ENCODE results near the gene IGLL1.
"Not testable (repeated sequence)": the region's sequence is repeated elsewhere in the genome, so short reads cannot be mapped to it uniquely, and the experiment has no call there.

The IGLL1 gene

DNA sequence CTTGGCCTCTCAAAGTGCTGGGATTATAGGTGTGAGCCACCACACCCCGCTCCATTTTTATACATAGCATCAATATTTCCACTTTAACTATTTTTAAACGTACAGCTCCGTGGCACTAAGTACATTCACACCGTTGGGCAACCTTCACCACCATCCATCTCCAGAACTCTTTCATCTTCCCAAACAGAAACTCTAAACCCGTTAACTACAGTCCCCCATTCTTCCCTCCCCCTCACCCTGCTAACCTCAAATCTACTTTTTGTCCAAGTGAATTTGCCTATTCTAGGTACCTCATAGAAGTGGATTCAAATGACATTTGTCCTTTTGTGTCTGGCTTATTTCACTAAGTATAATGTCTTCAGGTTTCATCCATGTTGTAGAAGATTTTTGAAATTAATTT, 3.4 kb downstream of the IGLL1 start:
- H3K4me1 Mint-ChIP-seq = no peaks in the 10 kb centered on the region
- no peak overlapping the region for H3K27ac Mint-ChIP-seq
- peaks cover 10% of the 10 kb centered on the region for H3K27me3 Mint-ChIP-seq (ENCODE audit: low read depth)
- no peaks in the 10 kb centered on the region for H3K36me3 Mint-ChIP-seq (ENCODE audit: low read depth)
- peaks cover 4% of the 10 kb centered on the region for H3K9me3 Mint-ChIP-seq
- TF ChIP-seq, protein P1, sequence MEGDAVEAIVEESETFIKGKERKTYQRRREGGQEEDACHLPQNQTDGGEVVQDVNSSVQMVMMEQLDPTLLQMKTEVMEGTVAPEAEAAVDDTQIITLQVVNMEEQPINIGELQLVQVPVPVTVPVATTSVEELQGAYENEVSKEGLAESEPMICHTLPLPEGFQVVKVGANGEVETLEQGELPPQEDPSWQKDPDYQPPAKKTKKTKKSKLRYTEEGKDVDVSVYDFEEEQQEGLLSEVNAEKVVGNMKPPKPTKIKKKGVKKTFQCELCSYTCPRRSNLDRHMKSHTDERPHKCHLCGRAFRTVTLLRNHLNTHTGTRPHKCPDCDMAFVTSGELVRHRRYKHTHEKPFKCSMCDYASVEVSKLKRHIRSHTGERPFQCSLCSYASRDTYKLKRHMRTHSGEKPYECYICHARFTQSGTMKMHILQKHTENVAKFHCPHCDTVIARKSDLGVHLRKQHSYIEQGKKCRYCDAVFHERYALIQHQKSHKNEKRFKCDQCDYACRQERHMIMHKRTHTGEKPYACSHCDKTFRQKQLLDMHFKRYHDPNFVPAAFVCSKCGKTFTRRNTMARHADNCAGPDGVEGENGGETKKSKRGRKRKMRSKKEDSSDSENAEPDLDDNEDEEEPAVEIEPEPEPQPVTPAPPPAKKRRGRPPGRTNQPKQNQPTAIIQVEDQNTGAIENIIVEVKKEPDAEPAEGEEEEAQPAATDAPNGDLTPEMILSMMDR (IDR thresholded peaks at IDR 0.05; ENCODE audit: unreplicated experiment in 3 of 3) = no peak
- H3K4me3 Mint-ChIP-seq = no peak overlapping the region

DNA sequence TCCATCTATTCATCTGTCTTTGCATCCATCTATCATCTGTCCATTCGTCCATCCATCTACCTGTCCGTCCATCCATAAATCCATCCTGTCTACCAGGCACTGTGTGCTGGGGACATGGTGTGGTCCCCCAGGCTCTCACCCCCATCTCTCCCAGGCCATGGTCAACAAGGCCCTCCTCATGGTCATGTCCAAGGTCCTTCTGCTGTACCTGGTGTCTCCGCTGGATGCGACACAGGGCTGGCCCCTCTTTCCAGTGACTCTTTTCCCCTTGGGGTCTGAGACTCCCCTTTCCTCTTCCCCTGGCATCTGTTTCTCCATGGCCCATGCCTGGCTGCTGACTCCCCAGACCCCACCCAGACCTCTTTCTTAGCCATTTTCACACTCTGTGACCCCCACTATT, 4.5 kb downstream of the IGLL1 start:
- Mint-ChIP-seq H3K27ac (peak overlapping the region in 1 of 3 experiments; percentile 11), H3K27me3 (ENCODE audit: low read depth) (peaks cover 16% of the 10 kb centered on the region), H3K4me3 (no peak overlapping the region), H3K9me3 (peaks cover 4% of the 10 kb centered on the region), H3K4me1 (no peaks in the 10 kb centered on the region), H3K36me3 (ENCODE audit: low read depth) (no peaks in the 10 kb centered on the region)
- TF ChIP-seq, protein P1 (IDR thresholded peaks at IDR 0.05; ENCODE audit: unreplicated experiment in 3 of 3) = no peak

DNA sequence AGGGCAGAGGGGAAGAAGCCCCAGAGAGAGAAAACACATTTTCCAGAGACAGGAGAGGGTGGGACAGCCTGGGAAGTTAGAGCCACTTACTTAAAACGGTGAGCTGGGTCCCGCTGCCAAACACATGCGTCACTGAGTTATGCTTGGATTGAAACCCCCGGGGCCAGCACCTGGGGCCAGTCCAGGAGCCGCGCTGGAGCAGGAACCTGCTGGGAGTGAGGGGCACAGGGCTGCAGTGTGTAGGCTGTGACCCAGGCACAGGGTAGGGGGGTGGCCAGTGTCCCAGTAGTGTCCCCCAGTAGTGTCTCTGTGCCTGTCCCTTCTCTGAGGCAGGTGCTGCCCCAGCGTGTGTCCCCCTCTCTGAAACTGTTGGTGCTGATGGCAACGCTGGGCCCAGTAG, 5.2 kb downstream of the IGLL1 start:
- Mint-ChIP-seq H3K4me3 (no peak overlapping the region), H3K27me3 (ENCODE audit: low read depth) (peaks cover 16% of the 10 kb centered on the region), H3K4me1 (no peaks in the 10 kb centered on the region), H3K27ac (no peak overlapping the region), H3K36me3 (ENCODE audit: low read depth) (no peaks in the 10 kb centered on the region), H3K9me3 (peaks cover 4% of the 10 kb centered on the region)
- TF ChIP-seq, protein P1 (IDR thresholded peaks at IDR 0.05; ENCODE audit: unreplicated experiment in 3 of 3) = no peak

DNA sequence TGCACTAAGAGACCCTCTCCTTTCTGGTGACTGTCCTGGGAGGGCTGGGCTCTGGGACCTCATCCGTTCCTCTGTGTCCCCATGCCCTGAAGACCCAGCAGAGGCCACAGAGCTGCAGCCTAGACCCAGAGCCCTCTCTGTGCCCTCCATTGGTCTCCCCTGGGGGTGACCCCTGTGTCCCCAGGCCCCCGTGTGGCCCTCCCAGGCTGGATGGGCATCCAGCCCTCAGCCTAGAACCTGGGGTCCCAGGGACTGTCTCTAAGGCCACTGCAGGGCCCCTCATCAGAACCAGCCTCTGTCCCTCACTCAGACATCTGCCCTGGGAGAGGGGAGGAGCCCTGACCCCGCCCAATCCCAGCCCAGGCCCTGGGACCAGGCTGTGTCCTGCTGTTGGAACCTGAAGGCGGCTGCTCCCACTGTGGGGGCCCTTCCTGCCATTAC, 5.7 kb downstream of the IGLL1 start:
- Mint-ChIP-seq H3K4me1 (no peaks in the 10 kb centered on the region), H3K36me3 (ENCODE audit: low read depth) (no peaks in the 10 kb centered on the region), H3K27ac (no peak overlapping the region), H3K27me3 (ENCODE audit: low read depth) (peaks cover 16% of the 10 kb centered on the region), H3K9me3 (peaks cover 4% of the 10 kb centered on the region), H3K4me3 (no peak overlapping the region)
- TF ChIP-seq, protein P1 (IDR thresholded peaks at IDR 0.05; ENCODE audit: unreplicated experiment in 3 of 3) = no peak

DNA sequence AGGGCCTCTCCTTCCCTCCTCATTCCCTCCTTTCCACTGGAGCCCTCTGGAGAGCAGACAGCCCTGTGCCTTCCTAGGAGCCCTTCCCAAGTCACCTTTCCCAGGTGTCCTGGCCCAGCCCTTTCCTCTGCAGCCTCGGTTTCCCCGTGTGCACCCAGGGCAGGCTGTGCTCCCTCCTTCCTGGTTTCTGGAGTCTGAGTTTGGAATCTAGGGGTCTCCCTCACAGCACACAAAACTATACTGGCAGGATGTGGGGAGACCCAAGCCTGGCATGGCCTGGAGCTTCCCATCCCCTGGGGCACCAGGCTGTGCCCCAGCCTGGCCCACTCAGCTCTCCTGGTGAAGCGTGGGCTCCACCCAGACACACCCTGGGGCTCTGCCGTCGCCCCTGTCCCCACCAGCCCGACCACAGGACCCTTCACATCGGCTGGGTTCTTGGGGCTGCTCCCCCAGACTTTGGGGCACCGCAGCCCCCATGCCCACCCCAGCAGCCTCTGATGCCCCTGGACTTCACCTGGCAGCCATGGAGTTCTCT, 6.3 kb downstream of the IGLL1 start:
- not testable (repeated sequence) for H3K4me3 Mint-ChIP-seq; H3K9me3 Mint-ChIP-seq; H3K4me1 Mint-ChIP-seq; H3K27ac Mint-ChIP-seq; H3K36me3 Mint-ChIP-seq (ENCODE audit: low read depth)
- peaks cover 16% of the 10 kb centered on the region for H3K27me3 Mint-ChIP-seq (ENCODE audit: low read depth)

DNA sequence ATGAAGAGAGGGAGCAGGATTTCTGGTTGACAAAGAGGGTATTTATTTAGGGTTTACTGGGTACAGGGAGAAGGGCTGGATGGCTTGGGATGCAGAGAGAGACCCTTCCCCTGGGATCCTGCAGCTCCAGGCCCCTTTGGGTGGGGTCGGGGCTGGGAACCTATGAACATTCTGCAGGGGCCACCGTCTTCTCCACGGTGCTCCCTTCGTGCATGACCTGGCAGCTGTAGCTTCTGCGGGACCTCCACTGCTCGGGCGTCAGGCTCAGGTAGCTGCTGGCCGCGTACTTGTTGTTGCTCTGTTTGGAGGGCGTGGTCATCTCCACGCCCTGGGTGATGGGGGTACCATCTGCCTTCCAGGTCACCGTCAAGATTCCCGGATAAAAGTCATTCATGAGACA, 7.0 kb downstream of the IGLL1 start:
- not testable (repeated sequence) for H3K36me3 Mint-ChIP-seq (ENCODE audit: low read depth)

DNA sequence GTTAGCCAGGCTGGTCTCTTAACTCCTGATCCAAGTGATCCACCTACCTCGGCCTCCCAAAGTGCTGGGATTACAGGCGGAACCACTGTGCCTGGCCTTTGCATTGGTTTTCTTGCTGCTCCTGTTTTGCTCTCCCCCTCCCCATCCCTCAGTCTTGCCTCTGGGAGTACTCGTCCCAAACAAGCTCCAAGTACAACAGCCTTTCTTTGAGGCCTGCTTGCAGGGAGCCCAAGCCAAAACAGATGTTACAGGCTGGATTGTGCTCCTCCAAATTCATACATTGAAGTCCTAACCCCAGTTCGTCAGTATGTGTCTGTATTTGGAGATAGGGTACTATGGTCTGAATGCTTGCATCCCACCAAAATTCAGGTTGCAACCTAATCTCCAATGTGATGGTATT, 8.6 kb downstream of the IGLL1 start:
- Mint-ChIP-seq H3K36me3 (ENCODE audit: low read depth) (no peaks in the 10 kb centered on the region), H3K4me1 (peaks cover 4% of the 10 kb centered on the region), H3K27me3 (ENCODE audit: low read depth) (peaks cover 16% of the 10 kb centered on the region), H3K27ac (peak overlapping the region in 1 of 3 experiments; percentile 46), H3K9me3 (peaks cover 4% of the 10 kb centered on the region), H3K4me3 (no peak overlapping the region)
- TF ChIP-seq, protein P1 (IDR thresholded peaks at IDR 0.05; ENCODE audit: unreplicated experiment in 3 of 3) = no peak

More for the DNA sequence above, 7.0 kb downstream of the IGLL1 start:
- H3K9me3 Mint-ChIP-seq, H3K4me1 Mint-ChIP-seq, H3K4me3 Mint-ChIP-seq, H3K27ac Mint-ChIP-seq: not testable (repeated sequence)
- H3K27me3 Mint-ChIP-seq (ENCODE audit: low read depth) = peaks cover 16% of the 10 kb centered on the region
